NCI-H187 (cell line): Measurements from ENCODE around the gene ATP6V0B.

Source experiments
- DNase-seq, 2 experiments: peaks; one replicate each; lab custom pipeline; 2025; lab: John Stamatoyannopoulos, UW

Gene ATP6V0B

GRCh38 chr1:44008259-44008658, 33.5 kb downstream of the ATP6V0B start:
- DNase-seq = no peak

- DNase-seq = no peak
These were observed 36.2 kb downstream of the ATP6V0B start for GRCh38 chr1:44010935-44011471.

- DNase-seq = no peak
These were observed 37.6 kb downstream of the ATP6V0B start for GRCh38 chr1:44012404-44012803.

GRCh38 chr1:44012941-44013609, 38.3 kb downstream of the ATP6V0B start:
- DNase-seq = no peak

- no peak for DNase-seq
These were observed 39.2 kb downstream of the ATP6V0B start for GRCh38 chr1:44013949-44014348.

- no peak for DNase-seq
These were observed 39.8 kb downstream of the ATP6V0B start for GRCh38 chr1:44014365-44015104.

GRCh38 chr1:44015206-44015605, 40.4 kb downstream of the ATP6V0B start:
- DNase-seq = no peak

- DNase-seq = no peak
These were observed 41.5 kb downstream of the ATP6V0B start for GRCh38 chr1:44016041-44016889.

- DNase-seq = no peak
These were observed 42.2 kb downstream of the ATP6V0B start for GRCh38 chr1:44016890-44017400.

- DNase-seq = no peak
These were observed 44.7 kb downstream of the ATP6V0B start for GRCh38 chr1:44019466-44019948.

- DNase-seq = no peak
These were observed 45.7 kb downstream of the ATP6V0B start for GRCh38 chr1:44020464-44020863.

- no peak for DNase-seq
These were observed 46.4 kb downstream of the ATP6V0B start for GRCh38 chr1:44021156-44021555.

- no peak for DNase-seq
These were observed 47.0 kb downstream of the ATP6V0B start for GRCh38 chr1:44021581-44022321.

GRCh38 chr1:44024031-44024902, 49.5 kb downstream of the ATP6V0B start:
- no peak for DNase-seq

- no peak for DNase-seq
These were observed 50.3 kb downstream of the ATP6V0B start for GRCh38 chr1:44024903-44025525.

- no peak for DNase-seq
These were observed 51.1 kb downstream of the ATP6V0B start for GRCh38 chr1:44025816-44026215.

GRCh38 chr1:44027320-44027719, 52.6 kb downstream of the ATP6V0B start:
- no peak for DNase-seq
